ENCODE data around the gene MAGEB17.

- TF ChIP-seq, protein P1, sequence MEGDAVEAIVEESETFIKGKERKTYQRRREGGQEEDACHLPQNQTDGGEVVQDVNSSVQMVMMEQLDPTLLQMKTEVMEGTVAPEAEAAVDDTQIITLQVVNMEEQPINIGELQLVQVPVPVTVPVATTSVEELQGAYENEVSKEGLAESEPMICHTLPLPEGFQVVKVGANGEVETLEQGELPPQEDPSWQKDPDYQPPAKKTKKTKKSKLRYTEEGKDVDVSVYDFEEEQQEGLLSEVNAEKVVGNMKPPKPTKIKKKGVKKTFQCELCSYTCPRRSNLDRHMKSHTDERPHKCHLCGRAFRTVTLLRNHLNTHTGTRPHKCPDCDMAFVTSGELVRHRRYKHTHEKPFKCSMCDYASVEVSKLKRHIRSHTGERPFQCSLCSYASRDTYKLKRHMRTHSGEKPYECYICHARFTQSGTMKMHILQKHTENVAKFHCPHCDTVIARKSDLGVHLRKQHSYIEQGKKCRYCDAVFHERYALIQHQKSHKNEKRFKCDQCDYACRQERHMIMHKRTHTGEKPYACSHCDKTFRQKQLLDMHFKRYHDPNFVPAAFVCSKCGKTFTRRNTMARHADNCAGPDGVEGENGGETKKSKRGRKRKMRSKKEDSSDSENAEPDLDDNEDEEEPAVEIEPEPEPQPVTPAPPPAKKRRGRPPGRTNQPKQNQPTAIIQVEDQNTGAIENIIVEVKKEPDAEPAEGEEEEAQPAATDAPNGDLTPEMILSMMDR (optimal IDR thresholded peaks at IDR 0.05 in 1 of 3, IDR thresholded peaks at IDR 0.05 in 1 of 3, conservative IDR thresholded peaks at IDR 0.05 in 1 of 3; ENCODE audit: extremely low read depth in 1 of 3, insufficient read depth in 2 of 3, low read length in 3 of 3): no peak
- no peak for TF ChIP-seq EZH2 (IDR thresholded peaks at IDR 0.05; ENCODE audit: low read length)
Observed at GRCh38 chrX:16196829-16197228, 29.5 kb downstream of the MAGEB17 start.
